Measurements from ENCODE around the gene SDR42E2.
"Not testable (repeated sequence)": the region's sequence is repeated elsewhere in the genome, so short reads cannot be mapped to it uniquely, and the experiment has no call there.

The SDR42E2 gene

DNA sequence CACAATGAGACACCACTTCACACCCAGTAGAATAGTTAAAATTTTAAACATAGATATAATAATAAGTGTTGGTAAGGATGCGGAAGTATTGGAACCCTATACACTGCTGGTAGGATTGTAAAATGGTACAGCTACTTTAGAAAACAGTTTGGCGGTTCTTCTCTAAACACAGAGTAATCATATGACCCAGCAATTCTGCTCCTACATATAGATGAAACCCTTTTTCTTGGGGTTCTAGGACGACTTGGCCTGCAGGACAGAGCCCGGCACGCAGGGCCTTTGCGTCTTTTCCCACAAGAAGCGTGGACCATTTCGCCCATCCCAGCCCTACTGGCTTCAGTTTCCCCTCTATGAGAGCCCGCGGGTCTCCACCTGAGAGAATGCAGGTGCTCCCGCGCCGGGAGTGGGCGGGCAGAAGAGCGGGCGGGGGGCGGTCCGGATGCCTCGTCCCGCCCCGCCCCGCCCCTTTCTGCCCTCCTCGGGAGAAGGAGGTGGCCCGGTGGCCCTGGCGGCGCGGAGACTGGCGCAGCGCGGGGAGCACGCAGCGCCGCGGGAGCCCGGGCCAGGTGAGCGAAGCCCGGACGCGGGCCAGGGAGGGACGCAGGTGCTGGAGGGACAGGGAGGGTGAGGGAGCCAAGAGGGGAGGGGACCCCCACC lies at the start of gene SDR42E2:
Gene SDR42E2 (plus strand): TSS at position 508 of the 657 bp plus-strand sequence. CDS start 3,077 bp downstream, outside the sequence.
- no peak for DNase-seq

DNA sequence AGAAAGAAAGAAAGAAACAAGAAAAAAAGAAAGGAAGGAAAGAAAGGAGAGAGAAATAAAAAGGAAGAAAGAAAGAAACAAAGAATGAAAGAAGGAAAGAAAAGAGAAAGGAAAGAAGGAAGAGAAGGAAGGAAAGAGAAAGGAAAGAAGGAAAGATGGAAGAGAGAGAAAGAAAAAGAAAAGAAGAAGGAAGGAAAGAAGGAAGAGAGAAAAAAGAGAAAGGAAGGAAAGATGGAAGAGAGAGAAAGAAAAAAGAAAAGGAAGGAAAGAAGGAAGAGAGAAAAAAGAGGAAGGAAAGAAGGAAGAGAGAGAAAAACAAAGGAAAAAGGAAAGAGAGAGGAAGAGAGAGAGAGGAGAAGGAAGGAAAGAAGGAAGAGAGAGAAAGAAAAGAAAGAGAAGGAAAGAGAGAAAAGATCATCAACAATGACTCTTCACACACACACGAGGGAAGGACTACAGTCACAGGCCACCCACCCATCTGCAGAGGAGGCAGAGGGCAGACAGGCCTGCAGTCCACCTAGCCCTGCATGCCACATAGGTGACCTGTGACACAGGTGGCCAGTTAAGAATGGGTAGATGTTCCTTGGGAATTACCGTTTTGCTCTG lies 46.1 kb upstream of the SDR42E2 start:
- DNase-seq: no peak

DNA sequence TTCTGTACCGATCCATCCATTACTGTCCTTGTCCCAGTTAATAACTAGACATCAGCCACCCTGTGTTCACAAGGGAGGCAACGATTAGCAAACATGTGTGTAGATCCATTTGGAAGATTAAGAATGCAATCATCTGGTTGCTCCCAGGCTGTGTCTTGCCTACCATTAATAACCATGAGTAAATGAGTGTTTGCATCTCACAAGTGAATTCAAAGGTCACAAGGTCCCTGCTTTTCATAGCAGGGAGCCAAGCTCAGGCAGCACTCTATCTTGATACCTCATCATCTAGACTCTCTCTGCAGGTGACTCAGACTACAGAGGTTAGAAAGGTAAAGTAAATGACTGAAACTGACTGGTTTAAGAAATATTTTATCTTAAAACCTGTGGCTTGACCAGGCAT lies 44.7 kb upstream of the SDR42E2 start:
- DNase-seq: no peak

DNA sequence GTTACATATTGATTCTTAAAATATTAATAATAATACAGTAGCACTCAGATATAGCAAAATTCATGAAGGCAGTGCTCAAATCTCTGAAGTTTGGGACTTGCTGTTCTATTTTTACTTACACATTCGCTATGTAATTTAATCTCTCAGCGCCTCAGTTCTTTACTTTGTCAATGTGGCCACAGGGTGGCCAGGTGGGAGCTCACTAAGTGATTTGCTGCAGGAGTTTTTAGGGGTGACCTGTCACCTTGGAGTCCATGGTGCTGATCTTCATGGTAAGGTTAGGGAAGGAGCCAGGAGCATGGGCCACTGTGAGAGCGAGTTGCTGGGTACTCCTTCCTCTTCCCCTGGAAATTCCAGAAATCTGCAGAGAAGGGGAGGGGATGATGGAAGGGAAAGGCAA lies 41.9 kb upstream of the SDR42E2 start:
- no peak for DNase-seq

DNA sequence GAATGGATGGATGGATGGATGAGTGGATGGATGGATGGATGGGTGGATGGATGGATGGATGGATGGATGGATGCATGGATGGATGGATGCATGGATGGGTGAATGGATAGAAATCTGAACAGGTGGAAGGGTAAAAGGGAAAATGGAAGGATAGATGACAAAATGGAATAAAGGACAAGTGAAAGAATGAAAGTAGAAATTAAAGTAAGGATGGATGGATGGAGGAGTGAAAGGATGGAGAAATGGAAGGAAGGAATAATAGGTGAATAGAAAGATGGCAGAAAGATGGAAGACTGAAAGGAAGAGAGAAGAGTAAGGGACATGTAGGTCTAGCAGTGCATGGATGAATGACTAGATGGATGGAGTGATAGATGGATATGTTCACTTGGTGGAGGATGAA lies 40.1 kb upstream of the SDR42E2 start:
- no peak for DNase-seq

DNA sequence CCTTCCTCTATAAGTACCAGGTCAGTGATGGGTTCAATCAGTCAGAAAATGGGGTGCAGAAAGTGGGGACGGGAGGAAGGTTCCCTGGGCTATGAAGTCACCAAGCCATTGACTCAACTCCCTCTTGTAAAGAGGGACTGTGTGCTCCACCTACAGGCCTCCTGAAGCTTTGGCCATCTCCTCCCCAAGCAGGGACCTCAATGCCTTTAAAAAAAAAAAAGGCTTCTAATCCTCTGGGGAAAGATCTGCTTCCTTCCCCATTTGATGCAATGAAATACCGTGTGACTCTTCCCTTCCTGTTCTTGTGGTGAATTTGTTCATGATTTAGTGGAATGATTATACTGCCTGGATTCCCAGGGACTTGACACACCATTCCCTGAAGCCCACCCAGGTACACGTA lies 39.2 kb upstream of the SDR42E2 start:
- no peak for DNase-seq

DNA sequence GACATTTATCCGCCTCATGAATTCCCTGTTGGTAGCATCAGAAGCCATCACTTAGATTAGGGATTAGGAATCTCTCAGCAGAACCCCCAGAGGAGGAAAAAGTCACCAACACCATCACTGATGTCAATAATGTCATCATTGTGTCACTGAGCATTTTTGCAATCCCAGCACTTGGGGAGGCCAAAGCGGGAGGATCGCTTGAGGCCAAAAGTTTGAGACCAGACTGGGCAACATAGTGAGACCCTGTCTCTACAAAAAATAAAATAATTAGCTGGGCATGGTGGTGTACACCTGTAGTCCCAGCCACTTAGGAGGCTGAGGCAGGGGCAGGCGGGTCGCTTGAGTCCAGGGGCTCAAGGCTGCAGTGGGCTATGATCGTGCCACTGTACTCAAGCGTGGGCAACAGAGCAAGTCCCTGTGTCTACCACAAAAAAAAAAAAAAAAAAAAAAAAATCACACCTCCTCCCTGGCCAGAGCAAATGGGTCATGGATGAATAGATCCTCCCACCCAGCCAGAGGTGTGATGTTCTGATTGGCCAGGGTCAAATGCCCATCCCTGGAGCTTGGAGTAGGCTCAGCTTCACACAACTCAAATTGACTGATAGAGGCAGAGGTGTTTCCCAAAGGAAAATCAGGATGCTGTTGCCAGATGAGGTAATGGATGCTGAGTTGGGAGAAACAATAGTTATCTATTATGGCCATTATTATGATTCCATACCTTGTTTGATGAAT lies 38.4 kb upstream of the SDR42E2 start:
- DNase-seq: no peak

DNA sequence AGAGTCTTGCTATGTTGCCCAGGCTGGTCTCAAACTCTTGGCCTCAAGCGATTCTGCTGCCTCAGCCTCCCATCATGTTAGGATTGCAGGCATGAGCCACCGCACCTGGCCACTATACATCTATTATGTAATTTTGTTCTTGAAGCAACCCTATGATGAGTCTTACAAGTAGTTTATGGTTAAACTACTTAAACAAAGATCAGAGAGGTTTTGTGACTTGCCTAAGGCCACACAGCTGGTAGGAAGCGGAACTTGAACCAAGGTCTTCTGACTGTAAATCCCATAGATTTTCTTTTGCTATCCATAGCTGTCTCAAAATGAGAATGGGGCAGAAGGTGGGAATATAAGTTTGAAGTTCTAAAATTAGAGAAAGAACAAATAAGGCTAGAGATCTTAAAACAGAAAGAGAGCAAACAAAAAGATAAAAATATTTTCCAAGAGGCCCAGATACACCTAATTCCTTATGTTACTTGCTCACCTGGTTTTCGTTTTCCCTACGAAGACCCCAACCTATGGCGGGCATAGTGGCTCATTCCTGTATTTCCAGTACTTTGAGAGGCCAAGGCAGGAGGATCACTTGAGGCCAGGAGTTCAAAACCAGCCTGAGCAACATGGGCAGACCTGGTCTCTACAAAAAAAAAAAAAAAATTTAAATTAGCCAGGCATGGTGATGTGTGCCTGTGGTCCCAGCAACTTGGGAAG lies 37.6 kb upstream of the SDR42E2 start:
- DNase-seq: no peak

DNA sequence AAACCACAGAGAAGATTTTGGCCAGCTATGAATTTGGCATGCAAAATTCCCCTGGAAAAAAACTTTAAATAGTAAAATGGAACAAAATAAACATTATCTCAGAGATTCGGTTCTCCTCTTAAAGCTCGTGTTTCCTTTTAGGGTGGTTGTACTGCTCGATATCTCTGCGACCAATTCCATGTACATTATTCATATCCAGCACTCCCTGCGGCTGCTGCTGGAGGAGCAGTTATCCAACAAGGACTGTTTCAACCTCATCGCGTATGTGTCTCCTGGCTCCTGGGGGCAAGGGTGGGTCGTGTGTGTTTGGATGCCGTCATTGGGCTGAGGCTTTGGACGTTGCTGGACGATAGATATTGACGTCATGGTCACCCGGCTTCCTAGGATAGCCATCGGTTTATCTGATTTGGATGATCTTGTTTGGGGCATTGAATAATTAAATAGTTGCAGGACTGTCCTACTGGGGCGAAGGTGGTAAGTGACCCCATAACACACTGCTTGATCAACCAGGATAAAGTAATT lies 36.2 kb upstream of the SDR42E2 start:
- no peak for DNase-seq

DNA sequence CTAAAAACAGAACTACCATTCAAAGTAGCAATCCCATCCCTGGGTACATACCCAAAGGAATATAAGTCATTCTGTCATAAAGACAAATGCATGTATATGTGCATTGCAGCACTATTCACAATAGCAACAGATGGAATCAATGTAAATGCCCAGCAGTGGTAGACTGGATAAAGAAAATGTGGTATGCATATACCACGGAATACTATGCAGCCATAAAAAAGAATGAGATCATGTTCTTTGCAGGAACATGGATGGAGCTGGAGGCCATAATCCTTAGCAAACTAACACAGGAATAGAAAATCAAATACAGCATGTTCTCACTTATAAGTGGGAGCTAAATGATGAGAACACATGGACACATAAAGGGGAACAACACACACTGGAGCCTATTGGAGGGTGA lies 33.8 kb upstream of the SDR42E2 start:
- not testable (repeated sequence) for DNase-seq

DNA sequence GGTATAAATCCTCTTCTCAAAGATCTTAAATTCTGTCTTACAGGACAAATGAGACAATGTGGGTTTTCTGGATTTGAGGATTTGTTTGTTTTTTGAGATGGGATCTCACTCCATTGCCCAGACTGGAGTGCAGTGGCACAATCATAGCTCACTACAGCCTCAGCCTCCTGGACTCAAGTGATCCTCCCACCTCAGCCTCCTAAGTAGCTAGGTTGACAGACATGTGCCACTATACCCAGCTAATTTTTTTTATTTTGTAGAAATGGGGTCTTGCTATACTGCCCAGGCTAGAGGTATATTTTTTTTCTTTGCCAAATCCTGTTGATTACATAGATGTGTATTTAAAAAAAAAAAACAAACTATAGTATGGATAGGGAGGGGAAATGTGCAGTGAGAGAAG lies 31.8 kb upstream of the SDR42E2 start:
- no peak for DNase-seq

DNA sequence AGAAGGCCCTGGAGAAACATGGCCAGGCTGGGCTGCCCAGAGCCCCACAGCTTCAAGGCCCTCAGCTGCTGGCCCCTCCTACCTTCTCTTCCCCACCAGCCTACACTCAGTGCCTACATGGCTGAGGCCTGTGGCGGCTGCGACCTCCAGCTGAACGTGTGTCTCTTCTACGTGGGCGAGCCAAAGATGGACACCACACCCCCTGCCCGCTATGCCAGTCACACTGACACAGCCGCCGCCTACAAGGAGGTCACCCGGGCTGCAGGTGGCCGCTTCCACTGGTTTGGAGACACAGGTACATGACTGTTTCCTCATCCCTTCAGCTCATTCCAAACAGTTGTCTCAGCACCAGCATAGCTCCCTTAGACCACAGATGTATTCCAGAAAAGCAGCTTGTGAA lies 29.5 kb upstream of the SDR42E2 start:
- DNase-seq: no peak

DNA sequence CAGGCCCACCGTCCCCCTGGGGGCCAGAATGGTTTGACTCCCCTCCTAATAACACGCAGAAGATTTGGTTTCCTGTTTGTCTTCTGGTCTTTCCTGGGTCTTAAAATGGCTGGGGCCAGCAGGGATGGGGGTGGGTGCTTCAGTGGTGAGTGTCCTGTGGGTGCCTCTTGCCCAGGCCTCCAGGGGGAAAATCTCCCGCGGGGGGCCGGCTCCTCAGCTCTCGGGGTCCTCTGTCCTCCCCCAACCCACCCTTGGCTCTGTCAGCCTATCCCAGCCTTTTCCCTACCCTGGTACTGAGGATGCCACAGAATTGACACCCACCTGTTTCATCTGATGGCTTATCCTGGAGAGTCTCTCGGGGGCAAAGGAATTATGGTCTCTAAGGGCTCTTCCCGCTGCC lies 23.8 kb upstream of the SDR42E2 start:
- DNase-seq: no peak

DNA sequence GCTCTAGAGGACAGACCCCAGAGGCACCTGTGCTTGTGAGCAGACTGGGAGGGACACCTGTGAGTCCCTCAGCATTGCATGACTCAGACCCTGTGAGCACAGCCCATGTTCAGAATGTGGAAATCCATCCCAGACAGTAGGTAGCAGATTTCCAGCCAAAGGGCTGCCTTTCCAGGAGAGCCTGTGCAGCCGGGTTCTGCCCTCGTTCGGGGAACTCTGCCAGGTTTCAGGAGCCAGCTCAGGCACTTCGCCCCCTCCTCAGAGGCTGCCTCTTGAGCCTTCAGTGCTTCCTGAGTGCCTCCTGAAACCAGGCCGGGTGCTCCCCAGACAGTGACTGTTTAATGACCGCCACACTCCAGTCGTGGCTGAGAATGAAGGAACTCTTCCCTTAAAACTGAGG lies 23.3 kb upstream of the SDR42E2 start:
- no peak for DNase-seq

DNA sequence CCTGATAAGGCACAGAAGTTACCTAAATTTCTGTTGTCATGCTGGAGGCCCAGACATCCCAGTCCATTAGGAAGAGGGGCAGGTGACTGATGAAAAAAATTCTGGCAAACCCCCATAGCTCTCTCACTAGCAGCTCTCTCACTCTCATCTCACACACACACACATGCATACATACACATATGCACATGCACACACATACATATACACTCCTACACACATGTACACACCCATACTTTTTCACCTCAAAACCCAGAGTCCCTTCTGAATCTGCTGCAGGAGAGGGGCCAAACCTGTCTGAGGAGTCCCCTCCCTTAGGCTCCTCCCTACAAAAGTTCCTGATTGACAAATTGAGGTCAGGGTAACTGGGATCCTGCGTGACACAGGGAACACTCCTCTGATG lies 22.6 kb upstream of the SDR42E2 start:
- no peak for DNase-seq

DNA sequence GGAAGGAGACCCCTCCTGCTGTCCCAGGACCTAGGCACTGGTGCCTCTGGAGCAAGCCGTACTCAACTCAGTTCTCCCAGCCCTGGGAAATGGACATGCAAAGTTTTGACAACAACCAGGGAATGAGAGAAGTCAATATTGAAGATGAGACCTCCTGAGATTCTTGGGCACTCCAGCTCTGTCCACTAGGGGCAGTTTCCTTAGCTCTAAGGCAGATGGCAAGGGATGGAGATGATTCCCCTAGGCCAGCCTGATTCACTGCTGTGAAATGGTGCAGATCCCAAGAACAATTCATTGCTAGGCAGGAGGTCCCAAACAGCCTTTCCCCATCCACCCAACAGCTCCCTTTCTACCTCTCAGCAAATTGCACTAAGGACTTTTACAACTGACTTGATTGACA lies 20.5 kb upstream of the SDR42E2 start:
- no peak for DNase-seq

DNA sequence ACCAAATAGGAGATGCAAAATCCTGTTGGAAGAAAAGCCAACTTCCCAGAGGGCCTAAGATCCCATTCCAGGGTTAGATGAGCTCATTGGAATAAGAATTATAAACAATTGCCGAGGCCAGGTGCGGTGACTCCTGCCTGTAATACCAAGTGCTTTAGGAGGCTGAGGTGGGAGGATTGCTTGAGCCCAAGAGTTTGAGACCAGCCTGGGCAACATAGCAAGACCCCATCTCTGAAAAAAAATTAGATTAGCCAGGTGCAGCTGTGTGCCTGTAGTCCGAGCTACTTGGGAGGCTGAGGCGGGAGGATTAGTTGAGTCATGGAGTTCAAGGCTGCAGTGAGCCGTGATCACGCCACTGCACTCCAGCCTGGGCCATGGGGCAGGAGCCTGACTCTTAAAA lies 17.8 kb upstream of the SDR42E2 start:
- DNase-seq: no peak

DNA sequence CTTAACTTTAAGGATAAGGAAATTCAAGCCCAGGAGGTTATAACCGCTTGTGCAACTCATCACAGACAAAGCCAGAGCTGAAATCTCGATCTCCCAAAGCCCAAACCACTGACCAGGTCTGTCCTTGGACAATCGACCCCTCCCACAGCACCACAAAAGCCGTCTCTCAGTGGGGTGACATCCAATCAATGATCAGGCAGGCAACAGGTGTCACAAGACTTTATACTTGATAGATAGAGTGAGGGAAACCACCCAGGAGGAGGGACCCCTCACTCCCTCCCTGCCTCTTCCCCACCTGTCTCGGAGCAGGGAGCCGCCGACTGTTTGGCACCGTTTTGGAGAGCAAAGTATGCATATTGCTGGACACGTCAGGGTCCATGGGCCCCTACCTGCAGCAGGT lies 14.5 kb upstream of the SDR42E2 start:
- DNase-seq: no peak

DNA sequence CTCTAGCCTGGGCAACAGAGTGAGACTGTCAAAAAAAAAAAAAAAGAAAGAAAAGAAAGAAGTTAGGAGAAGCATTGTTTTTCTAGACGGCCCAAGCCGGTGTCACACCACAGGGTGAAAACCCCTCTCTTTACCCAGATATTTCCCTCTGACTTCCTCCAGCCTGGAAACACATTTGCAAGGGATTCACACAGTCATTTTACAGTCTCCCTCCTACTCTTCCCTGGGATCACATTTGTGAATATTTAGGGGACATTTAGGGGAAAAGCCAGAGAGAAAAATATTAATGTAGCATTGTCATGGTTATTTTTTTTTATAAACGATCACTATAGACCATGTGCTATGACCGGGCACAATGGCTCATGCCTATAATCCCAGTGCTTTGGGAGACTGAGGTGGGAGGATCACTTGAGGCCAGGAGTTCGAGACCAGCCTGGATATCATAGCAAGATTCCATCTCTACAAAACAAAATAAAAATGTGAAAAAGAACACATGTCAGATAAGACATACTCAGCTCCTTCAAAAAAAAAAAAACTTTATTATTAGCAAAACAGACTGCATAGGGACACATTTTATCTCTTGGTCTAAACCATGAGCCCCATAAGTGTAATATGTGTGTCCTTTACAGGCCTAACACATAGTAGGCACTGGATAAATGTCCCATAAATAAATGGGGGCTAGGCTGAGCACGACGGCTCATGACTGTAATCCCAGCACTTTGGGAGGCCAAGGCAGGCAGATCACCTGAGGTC lies 10.9 kb upstream of the SDR42E2 start:
- no peak for DNase-seq

DNA sequence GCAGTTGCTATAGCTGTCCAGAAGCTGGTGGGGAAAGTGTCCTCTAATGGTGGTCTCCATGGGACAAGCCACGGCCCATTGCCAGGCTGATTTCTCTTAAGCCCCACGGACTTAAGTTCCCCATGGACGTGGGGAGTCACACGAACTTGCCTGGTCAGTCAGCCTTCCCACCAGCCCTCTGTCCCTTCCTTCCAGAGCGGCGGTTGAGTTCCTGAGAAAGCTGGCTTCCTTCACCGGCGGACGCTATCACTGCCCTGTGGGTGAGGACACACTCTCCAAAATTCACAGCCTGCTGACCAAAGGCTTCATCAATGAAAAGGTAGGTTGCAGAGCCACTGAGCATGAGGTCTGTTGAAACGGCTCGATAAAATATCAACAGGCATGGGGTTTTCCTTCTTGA lies 10.0 kb upstream of the SDR42E2 start:
- DNase-seq: no peak

DNA sequence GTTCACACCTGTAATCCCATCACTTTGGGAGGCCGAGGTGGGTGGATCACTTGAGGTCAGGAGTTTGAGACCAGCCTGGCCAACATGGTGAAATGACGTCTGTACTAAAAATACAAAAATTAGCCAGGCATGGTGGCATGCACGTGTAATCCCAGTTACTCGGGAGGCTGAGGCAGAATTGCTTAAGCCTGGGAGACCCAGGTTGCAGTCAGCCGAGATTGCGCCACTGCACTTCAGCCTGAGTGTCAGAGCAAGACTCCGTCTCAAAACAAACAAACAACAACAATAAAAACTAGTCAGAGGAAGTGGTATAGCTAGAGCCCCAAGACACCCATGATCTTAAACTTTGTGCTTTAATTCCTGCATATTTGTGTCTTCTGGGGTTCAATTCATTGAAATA lies 9.2 kb upstream of the SDR42E2 start:
- DNase-seq: not testable (repeated sequence)

DNA sequence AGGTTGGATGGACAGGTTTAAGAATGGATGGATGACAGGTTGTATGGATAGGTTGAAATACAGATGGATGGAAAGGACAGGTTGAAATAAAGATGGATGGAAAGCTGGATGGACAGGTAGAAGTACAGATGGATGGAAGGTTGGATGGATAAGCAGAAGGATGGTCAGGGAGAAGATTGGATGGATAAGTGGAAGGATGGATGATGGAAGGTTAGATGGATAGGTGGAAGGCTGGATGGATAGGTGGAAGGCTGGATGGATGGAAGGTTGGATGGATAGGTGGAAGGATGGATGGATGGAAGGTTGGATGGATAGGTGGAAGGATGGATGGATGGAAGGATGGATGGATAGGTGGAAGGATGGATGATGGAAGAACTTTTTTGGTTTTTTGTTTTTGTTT lies 905 bp upstream of the SDR42E2 start:
- DNase-seq: no peak

DNA sequence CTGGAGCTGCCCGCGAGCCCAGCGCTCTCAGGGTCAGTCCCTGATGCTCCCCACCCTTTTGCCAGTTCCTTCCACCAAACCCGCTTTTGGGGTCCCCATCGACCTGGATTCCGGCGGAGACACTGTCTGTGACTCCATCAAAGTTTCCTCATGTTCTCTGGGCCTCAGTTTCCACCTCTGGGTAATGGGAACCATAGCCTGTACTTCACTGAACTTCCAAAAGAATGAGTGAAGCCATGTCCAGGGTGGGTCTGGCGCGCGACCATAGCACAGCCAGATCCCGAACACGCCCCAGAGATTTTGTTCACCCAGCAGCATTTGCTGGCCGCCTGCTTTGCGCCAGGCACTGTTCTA lies 327 bp downstream of the SDR42E2 start:
- DNase-seq: no peak

Measured in GDM1 (cell line).